Panc1 (cell line): ENCODE measurements around the gene CANT1. TPM values are rescaled to one million over a fixed set of nuclear protein-coding genes. Genes with fewer than 3 reads are reported as not detected.

ENCODE experiments used
- ATAC-seq: fragments of 200-7000 bp; cut with Tn5 transposase; 2 replicates; pipeline ENCODE4 v1.9.1; 2020; ENCODE audit warnings: mild to moderate bottlenecking, moderate library complexity
- BruUV-seq: library from RNA; stranded (reverse); fragments of 400-500 nt; replicated peaks from 2 replicates; lab custom pipeline; 2021; lab: Mats Ljungman, UMichigan
- CTCF ChIA-PET: fragments of 300-600 bp; sonication (Branson Sonifier 250); formaldehyde crosslinking; loops from one replicate; lab custom pipeline; 2022; ENCODE audit warnings: antibody characterized with exemption; lab: Charles Lee
- POLR2A ChIA-PET: fragments of 300-600 bp; sonication (Branson Sonifier 250); formaldehyde crosslinking; loops from one replicate; lab custom pipeline; 2022; ENCODE audit warnings: antibody characterized with exemption; lab: Charles Lee
- DNase-seq: peaks from one replicate; pipeline ENCODE4 v3.0.0-alpha.2; 2010; ENCODE audit warnings: low read depth, low spot score
- H3K27ac ChIP-seq: 2 replicates; pipeline ENCODE4 v1.5.1; 2011; ENCODE audit warnings: mild to moderate bottlenecking, low read length, inconsistent platforms
- H3K27me3 ChIP-seq: fragments of 200-500 bp; sonication (Bioruptor generic); 2 replicates; pipeline ENCODE4 v1.6.0; 2014; ENCODE audit warnings: low read length, inconsistent platforms; ENCODE audit not compliant: control insufficient read depth, insufficient read depth
- H3K36me3 ChIP-seq: fragments of 200-500 bp; sonication (Bioruptor generic); 2 replicates; pipeline ENCODE4 v1.5.1; 2014; ENCODE audit warnings: inconsistent platforms, mild to moderate bottlenecking, low read length, moderate library complexity; ENCODE audit not compliant: control insufficient read depth, insufficient read depth
- H3K4me1 ChIP-seq: 2 replicates; pipeline ENCODE4 v1.5.1; 2011; ENCODE audit warnings: inconsistent platforms, mild to moderate bottlenecking, low read length, moderate library complexity; ENCODE audit not compliant: control insufficient read depth, insufficient read depth
- H3K4me3 ChIP-seq, 2 experiments: 2 replicates each; pipeline ENCODE4 v1.5.1; 2011 to 2012; ENCODE audit warnings: low read depth in 2 of 2, low read length in 2 of 2, mild to moderate bottlenecking in 2 of 2, inconsistent platforms in 1 of 2, moderate library complexity in 1 of 2
- H3K9me3 ChIP-seq: fragments of 200-500 bp; sonication (Bioruptor generic); 2 replicates; pipeline ENCODE4 v1.5.1; 2014; ENCODE audit warnings: low read depth, mild to moderate bottlenecking, inconsistent platforms, low read length, moderate library complexity; ENCODE audit not compliant: control insufficient read depth, insufficient read depth
- POLR2AphosphoS5 ChIP-seq: IDR thresholded peaks from 2 replicates; pipeline ENCODE4 v1.6.1; 2012; ENCODE audit warnings: mild to moderate bottlenecking, low read depth, low read length, moderate library complexity
- SIN3A ChIP-seq: IDR thresholded peaks from 2 replicates; pipeline ENCODE4 v1.6.1; 2012; ENCODE audit warnings: low read depth, mild to moderate bottlenecking, low read length, moderate library complexity, borderline replicate concordance; ENCODE audit not compliant: insufficient read depth
- TCF7L2 ChIP-seq: IDR thresholded peaks from 2 replicates; pipeline ENCODE4 v1.6.1; 2011; ENCODE audit warnings: mild to moderate bottlenecking, low read depth, low read length, inconsistent platforms
- in situ Hi-C: cut with HindIII; loops from 2 replicates; pipeline ENCODE4 v1.10.0; 2016; ENCODE audit warnings: low sequenced_read_pairs, low pct_unique_long_range_greater_than_20kb
- intact Hi-C: fragments of 100-400 bp; cut with micrococcal nuclease; formaldehyde crosslinking; loops from one replicate; pipeline ENCODE4 v1.10.0; 2022; ENCODE audit not compliant: unreplicated experiment
- total RNA-seq: library from RNA; stranded (reverse); gene quantifications from one replicate; pipeline ENCODE4 v1.2.1, GENCODE V29; 2021; ENCODE audit not compliant: unreplicated experiment
- TF ChIP-seq, protein P1 (sequence below), 2 experiments: IDR thresholded peaks; 2 replicates each; pipeline ENCODE4 v1.6.1; 2011 to 2012; ENCODE audit warnings: low read depth in 2 of 2, control low read depth in 1 of 2, low read length in 1 of 2, mild to moderate bottlenecking in 1 of 2, moderate library complexity in 1 of 2; ENCODE audit not compliant: insufficient read depth in 1 of 2
- TF ChIP-seq, protein P2 (sequence below): fragments of 450-650 bp; IDR thresholded peaks from 2 replicates; pipeline ENCODE4 v1.5.1; 2017; ENCODE audit warnings: mild to moderate bottlenecking

CANT1 gene
- total RNA-seq, 1 experiment from 2014 or later = 160 TPM

DNA sequence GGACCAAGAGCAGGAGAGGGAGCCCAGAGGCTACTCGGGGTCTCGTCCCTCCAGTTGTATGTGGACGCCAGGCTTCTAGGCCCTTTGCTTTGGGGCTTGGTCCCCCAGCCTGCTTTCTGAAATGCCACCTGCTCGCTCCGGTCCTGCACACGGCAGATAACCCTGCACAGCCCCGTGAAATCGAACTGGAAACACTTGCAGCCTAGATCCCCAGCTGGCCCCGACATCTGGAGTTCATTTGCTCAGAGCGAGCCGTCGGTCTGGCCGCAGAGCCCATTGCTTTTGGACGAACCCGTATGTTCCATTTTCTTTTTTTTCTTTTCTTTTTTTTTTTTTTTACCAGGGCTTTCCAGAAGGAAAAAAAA is 37.3 kb upstream of the CANT1 start:
- in situ Hi-C loops (no loop called here), intact Hi-C loops (no loop called here)
- no peaks in the 10 kb centered on the region for H3K4me1 ChIP-seq
- H3K9me3 ChIP-seq = no peaks in the 10 kb centered on the region
- H3K27ac ChIP-seq = no peak overlapping the region
- H3K36me3 ChIP-seq = no peaks in the 10 kb centered on the region
- H3K4me3 ChIP-seq = no peak overlapping the region
- CTCF ChIA-PET = interaction anchor here (0.6 kb wide), 1 partner anchor 47 kb away, joined by 4 read pairs; no protein-coding TSS in a partner anchor
- H3K27me3 ChIP-seq = no peaks in the 10 kb centered on the region; the same call in 1 of the 2 replicates
- DNase-seq (no peak), ATAC-seq (no peak)
- no TSS peak for BruUV-seq
- no peak for TF ChIP-seq TCF7L2
- TF ChIP-seq, protein P1, sequence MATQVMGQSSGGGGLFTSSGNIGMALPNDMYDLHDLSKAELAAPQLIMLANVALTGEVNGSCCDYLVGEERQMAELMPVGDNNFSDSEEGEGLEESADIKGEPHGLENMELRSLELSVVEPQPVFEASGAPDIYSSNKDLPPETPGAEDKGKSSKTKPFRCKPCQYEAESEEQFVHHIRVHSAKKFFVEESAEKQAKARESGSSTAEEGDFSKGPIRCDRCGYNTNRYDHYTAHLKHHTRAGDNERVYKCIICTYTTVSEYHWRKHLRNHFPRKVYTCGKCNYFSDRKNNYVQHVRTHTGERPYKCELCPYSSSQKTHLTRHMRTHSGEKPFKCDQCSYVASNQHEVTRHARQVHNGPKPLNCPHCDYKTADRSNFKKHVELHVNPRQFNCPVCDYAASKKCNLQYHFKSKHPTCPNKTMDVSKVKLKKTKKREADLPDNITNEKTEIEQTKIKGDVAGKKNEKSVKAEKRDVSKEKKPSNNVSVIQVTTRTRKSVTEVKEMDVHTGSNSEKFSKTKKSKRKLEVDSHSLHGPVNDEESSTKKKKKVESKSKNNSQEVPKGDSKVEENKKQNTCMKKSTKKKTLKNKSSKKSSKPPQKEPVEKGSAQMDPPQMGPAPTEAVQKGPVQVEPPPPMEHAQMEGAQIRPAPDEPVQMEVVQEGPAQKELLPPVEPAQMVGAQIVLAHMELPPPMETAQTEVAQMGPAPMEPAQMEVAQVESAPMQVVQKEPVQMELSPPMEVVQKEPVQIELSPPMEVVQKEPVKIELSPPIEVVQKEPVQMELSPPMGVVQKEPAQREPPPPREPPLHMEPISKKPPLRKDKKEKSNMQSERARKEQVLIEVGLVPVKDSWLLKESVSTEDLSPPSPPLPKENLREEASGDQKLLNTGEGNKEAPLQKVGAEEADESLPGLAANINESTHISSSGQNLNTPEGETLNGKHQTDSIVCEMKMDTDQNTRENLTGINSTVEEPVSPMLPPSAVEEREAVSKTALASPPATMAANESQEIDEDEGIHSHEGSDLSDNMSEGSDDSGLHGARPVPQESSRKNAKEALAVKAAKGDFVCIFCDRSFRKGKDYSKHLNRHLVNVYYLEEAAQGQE (IDR thresholded peaks at IDR 0.05; ENCODE audit: insufficient read depth in 1 of 2, low read depth in 2 of 2, low read length in 1 of 2) = no peak
- TF ChIP-seq, protein P2, sequence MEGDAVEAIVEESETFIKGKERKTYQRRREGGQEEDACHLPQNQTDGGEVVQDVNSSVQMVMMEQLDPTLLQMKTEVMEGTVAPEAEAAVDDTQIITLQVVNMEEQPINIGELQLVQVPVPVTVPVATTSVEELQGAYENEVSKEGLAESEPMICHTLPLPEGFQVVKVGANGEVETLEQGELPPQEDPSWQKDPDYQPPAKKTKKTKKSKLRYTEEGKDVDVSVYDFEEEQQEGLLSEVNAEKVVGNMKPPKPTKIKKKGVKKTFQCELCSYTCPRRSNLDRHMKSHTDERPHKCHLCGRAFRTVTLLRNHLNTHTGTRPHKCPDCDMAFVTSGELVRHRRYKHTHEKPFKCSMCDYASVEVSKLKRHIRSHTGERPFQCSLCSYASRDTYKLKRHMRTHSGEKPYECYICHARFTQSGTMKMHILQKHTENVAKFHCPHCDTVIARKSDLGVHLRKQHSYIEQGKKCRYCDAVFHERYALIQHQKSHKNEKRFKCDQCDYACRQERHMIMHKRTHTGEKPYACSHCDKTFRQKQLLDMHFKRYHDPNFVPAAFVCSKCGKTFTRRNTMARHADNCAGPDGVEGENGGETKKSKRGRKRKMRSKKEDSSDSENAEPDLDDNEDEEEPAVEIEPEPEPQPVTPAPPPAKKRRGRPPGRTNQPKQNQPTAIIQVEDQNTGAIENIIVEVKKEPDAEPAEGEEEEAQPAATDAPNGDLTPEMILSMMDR = no peak
- no peak for TF ChIP-seq POLR2AphosphoS5
- TF ChIP-seq SIN3A = no peak
- POLR2A ChIA-PET = no interaction called here

DNA sequence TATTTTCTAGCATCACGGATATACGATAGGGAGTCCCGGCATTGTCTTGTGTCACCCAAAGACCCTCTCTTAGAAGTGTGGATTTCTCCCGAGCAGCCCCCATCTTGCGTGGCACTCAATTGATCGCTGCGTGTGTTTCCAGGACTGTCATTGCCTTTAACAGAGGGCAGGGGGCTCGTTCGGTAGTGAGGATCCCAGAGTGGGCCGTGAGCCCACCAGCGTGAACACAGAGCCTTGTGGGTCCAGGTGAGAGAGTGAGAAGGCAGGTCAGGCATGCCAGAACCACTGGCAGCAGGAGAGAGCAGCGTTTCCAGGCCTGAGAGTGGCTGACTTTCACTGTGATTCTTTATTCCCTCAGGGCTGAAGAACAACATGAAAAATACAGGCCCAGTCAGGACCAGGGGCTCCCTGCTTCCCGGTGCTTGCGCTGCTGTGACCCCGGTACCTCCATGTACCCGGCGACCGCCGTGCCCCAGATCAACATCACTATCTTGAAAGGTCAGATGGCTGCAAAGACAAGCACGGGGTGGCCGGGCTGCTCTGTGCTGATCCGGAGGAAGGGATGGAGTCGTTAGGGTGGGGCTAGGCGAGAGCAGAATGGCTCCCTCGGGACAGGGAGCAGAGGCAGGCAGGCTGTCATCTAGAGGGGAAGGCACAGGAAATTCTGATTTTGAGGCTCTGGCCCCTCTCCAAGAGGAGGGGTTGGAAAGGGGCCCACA is 36.8 kb upstream of the CANT1 start:
- TF ChIP-seq, protein P2 = no peak; the same call in 1 of the 2 replicates
- no peak for TF ChIP-seq SIN3A
- TF ChIP-seq, protein P1 (IDR thresholded peaks at IDR 0.05; ENCODE audit: insufficient read depth in 1 of 2, low read depth in 2 of 2, low read length in 1 of 2) = no peak
- TF ChIP-seq POLR2AphosphoS5 = no peak
- no peak for TF ChIP-seq TCF7L2
- Histone ChIP-seq H3K4me3 (no peak overlapping the region), H3K27ac (no peak overlapping the region), H3K27me3 (no peaks in the 10 kb centered on the region; the same call in 1 of the 2 replicates), H3K9me3 (no peaks in the 10 kb centered on the region), H3K4me1 (no peaks in the 10 kb centered on the region), H3K36me3 (no peaks in the 10 kb centered on the region)
- intact Hi-C loops = no loop called here
- in situ Hi-C loops = no loop called here
- no peak for ATAC-seq
- ChIA-PET CTCF (interaction anchor here (0.7 to 2.0 kb wide), 9 partner anchors 10 to 346 kb away, joined by 3 to 11 read pairs (median 4); no protein-coding TSS in a partner anchor), POLR2A (no interaction called here)
- no TSS peak for BruUV-seq
- DNase-seq = no peak
